Motor neuron (in vitro differentiated cells): ENCODE measurements around the gene KDELR3. TPM values are rescaled to one million over a fixed set of nuclear protein-coding genes. Genes with fewer than 3 reads are reported as not detected.

ENCODE experiments used
- ATAC-seq, 8 experiments: fragments of 200-7000 bp; cut with Tn5 transposase; replicated peaks in 6 of 8; 2 replicates each; pipeline ENCODE4 v1.8.0; 2021; ENCODE audit warnings: mild to moderate bottlenecking in 8 of 8, moderate library complexity in 8 of 8
- H3K27ac ChIP-seq, 2 donors: fragments of 250-450 bp; sonication (Bioruptor Pico); 2 replicates each; pipeline ENCODE4 v1.9.0; 2021; ENCODE audit warnings: antibody characterized with exemption in 2 of 2, mild to moderate bottlenecking in 2 of 2, moderate library complexity in 1 of 2
- H3K4me1 ChIP-seq, 2 donors: fragments of 250-450 bp; sonication (Bioruptor Pico); replicated peaks in 1 of 2; 2 replicates each; pipeline ENCODE4 v1.6.1; 2021; ENCODE audit warnings: antibody characterized with exemption in 2 of 2, mild to moderate bottlenecking in 2 of 2, moderate library complexity in 1 of 2
- H3K4me3 ChIP-seq, 5 donors: fragments of 250-450 bp; sonication (Bioruptor Pico); 2 replicates each; pipeline ENCODE4 v1.9.0; 2021; ENCODE audit warnings: antibody characterized with exemption in 5 of 5, mild to moderate bottlenecking in 5 of 5, moderate library complexity in 4 of 5
- WGBS, 10 experiments: fragments of 450-650 bp; shearing (Covaris generic); methylation state at CpG; one replicate each; pipeline ENCODE4 v1.0.0; 2022; 5-methylcytosine and 5-hydroxymethylcytosine counted together
- in situ Hi-C, 9 experiments: fragments of 400-800 bp; cut with MboI; loops; one replicate each; pipeline ENCODE4 v1.15.0; 2021; ENCODE audit warnings: low sequenced_read_pairs in 9 of 9, low pct_unique_long_range_greater_than_20kb in 2 of 9; ENCODE audit not compliant: unreplicated experiment in 9 of 9
- total RNA-seq, 8 experiments: library from RNA; unstranded; fragments of 300-600 nt; gene quantifications; 2 replicates each; pipeline versions ENCODE4 v1.2.3 to v1.2.4, GENCODE V29; 2022

Gene KDELR3
- total RNA-seq, 8 experiments from 2014 or later, result 2.4 to 34.6 (median 7.3) TPM

DNA sequence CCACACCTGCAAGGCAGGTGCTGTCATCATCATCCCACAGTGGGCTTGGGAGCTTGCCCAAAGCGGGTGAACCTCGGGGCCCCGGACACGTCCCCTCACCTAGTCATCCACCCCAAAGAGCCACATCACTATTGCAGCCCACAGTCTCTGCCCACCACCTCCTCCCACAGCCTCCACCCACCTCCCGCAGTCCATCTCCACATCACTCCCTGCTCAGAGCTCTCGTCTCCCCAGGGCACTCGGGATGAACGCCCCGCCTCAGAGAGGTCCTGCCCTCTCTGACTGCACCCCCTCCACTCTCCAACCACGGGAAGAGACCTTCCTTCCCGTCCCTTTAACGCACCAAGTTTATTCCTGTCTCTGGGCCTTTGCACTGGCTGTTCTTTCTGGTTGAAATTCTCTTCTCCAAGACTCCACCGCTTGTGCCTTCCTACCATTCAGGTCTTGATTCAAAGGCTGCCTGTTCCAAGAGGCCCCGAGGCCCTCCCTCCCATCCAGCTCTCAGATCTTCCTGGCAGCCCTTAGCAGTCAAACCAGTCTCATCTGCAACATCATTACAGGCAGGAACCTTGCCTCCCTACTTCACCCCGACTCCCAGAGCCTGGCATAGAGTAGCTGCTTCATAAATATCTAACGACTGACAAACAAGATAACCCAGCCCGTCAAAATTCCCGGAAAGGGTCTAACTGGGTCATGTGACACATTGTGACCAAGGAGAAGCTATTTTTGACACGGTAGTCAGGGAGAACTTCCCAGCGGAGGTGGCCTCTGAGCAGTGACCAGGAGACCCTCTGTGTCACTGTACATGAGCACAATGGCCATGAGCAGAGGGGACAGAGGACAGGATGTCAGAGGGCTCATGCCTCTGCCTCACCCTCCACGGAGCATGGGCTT lies 24.0 kb upstream of the KDELR3 start:
- 37 to 97% (median 60%) methylated on average over 1 to 8 of the region's 21 CpGs; no CpG with 5 or more reads in 3 of the 10 experiments for WGBS, 10 experiments
- ATAC-seq, result peak in 2 of 8 experiments; percentile 22 to 24
- in situ Hi-C loops, result no loop called here
- no peak overlapping the region for H3K27ac ChIP-seq
- H3K4me3 ChIP-seq, result no peak overlapping the region
- peaks cover 0 to 15% of the 10 kb centered on the region in 2 donors for H3K4me1 ChIP-seq

DNA sequence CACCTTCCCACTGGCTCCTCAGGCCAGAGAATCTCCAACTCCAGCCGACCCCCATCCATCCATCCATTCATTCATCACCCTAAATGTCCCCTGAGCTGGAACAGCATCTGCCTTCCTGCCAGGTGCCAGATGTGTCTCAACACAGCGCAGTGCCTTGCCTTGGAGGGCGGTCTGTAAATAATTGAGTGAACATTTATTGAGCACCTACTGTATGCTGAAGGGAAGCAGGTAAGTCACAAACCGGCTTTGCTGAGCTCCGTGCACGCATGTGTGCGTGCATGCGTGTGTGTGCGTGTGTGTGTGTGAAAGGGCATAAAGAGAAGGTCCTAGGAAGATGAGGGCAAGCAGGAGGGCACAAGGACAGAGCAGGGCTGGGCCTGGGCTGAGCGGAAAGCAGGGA lies 23.1 kb upstream of the KDELR3 start:
- Histone ChIP-seq H3K4me3 (no peak overlapping the region), H3K4me1 (peaks cover 3 to 21% of the 10 kb centered on the region in 2 donors), H3K27ac (no peak overlapping the region)
- ATAC-seq, result no peak
- in situ Hi-C loops, result no loop called here
- WGBS, 10 experiments, result 84 to 100% (median 89%) methylated on average over 1 to 8 of the region's 10 CpGs; no CpG with 5 or more reads in 4 of the 10 experiments

DNA sequence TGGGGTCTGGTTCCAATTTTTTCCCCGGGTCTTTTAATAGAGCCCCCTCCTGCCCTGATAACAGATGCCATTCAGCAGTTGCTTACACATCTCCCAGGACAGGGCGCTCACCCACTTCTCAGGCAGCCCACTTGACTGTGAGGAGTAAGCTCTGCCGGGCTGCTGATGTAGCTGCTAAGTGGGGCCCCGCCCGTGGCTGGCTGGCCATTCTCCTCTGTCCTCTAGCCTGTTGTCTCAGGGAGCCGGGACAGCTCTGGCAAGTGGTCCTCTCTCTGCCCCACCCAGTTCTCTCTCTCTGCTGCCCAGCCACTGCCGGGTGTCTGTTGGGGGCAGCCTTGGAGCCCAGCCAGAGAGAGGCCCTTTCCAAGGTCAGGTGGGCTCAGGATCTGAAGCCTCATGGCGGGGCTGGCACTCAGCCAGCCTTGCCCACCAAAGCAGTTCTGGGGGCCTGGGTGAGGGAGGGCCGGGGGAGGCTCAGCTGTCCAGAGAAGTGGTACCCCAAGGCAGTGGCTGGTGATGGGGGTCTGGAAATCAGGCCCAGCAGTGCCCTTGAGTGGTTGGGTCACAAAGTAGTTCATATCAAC lies 21.8 kb upstream of the KDELR3 start:
- H3K4me1 ChIP-seq, result peaks cover 9 to 30% of the 10 kb centered on the region in 2 donors
- in situ Hi-C loops, result no loop called here
- no peak overlapping the region for H3K4me3 ChIP-seq
- no peak overlapping the region for H3K27ac ChIP-seq
- 0 to 100% (median 81%) methylated on average over 1 to 4 of the region's 9 CpGs; no CpG with 5 or more reads in 7 of the 10 experiments for WGBS, 10 experiments
- ATAC-seq, result peak in 4 of 8 experiments; percentile 41 to 63 (median 56)

DNA sequence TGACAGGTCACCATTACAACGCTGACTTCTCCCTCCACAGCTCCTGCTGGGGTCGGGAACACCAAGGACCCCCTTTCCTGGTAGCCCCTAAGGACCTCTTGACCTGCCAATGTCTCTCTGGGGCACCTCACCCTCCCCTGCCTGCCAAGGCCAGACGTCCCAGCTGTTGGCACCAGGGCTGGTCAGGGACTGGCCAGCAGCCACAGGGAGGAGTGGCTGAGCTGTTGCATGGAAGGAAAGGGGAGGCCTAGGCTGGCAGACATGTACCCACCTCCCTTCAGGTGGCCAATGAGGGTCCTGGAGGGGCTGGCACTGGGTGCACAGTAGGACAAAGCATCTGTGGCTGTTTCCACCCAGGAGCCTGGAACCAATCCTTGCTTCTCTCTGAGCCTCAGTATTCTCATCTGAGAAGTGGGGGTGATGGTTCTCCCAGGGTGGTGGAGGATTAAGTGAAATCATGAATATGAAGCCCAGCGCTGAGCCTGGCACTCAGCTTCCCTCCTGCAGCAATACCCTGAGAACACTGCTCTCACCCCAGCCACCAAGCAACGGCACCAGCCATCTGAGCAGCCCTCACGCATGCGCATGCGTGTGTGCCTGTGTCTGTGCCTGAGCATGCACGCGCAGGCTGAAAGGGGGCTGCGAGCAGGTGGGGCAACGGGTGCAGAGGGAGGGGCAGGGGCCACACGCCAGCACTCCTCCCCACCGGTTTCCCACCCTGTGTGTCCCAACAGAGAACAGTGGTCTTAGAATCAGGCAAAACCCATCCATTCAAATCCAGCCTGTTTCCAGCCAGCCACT lies 18.8 kb upstream of the KDELR3 start:
- WGBS, 10 experiments, result 70 to 100% (median 85%) methylated on average over 1 to 8 of the region's 14 CpGs; no CpG with 5 or more reads in 5 of the 10 experiments
- ATAC-seq, result no peak
- in situ Hi-C loops, result no loop called here
- Histone ChIP-seq H3K4me1 (peaks cover 15 to 50% of the 10 kb centered on the region in 2 donors), H3K4me3 (no peak overlapping the region), H3K27ac (no peak overlapping the region)

DNA sequence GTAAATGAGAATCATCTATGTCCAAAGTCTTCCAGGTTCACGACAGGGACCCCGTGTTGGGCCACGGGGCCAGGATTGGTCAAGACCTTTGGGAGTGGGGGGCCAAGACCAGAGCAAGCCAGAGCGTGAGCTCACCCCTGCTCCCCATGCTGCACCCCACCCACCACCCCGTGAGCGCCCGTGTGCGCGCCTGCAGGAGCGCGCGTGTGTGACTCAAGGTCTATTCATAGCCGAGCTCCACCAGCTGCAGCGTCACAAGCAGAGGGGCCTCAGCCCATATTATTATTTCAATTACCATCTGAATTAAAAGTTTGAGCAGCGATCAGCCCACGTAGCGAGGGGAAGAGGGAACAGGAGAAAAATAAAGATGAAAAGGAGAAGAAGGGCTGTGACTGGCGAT lies 18.1 kb upstream of the KDELR3 start:
- peak in 6 of 8 experiments; percentile 36 to 63 (median 57) for ATAC-seq
- WGBS, 10 experiments, result 0 to 70% (median 40%) methylated on average over 1 to 14 of the region's 18 CpGs; no CpG with 5 or more reads in 3 of the 10 experiments
- in situ Hi-C loops, result no loop called here
- peaks cover 15 to 48% of the 10 kb centered on the region in 2 donors for H3K4me1 ChIP-seq
- H3K27ac ChIP-seq, result no peak overlapping the region
- no peak overlapping the region for H3K4me3 ChIP-seq

DNA sequence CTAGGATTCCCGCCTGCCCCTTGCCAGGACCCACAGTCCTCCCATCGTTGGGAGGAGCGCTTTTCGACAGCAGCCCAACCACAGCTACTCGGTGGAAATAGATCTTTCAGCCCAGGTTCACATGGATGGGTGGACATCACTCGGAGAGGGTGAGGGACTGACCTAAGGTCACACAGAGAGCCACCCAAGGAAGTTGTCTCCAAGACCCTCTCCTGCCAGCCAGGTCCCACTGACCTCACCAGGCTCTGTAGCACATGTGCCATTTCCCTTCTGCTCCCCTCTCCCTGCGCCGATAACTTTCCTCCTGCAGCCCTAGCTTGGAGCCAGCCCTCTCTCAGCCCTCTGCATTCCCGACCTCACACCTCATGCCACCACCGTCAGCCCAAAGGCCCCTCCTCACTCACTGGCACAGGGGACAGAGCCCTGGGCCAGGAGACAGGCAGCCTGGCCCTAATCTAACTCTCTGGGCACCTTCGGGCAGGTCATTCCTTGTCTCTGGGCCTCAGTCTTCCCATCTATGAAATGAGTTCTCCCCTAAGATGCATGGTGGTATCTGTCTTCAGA lies 17.6 kb upstream of the KDELR3 start:
- no peak overlapping the region for H3K4me3 ChIP-seq
- no peak overlapping the region for H3K27ac ChIP-seq
- peak in 1 of 8 experiments; percentile 0 for ATAC-seq
- WGBS, 10 experiments, result 32 to 100% (median 45%) methylated on average over 1 to 7 of the region's 11 CpGs; no CpG with 5 or more reads in 3 of the 10 experiments
- H3K4me1 ChIP-seq, result peaks cover 15 to 48% of the 10 kb centered on the region in 2 donors
- in situ Hi-C loops, result no loop called here

DNA sequence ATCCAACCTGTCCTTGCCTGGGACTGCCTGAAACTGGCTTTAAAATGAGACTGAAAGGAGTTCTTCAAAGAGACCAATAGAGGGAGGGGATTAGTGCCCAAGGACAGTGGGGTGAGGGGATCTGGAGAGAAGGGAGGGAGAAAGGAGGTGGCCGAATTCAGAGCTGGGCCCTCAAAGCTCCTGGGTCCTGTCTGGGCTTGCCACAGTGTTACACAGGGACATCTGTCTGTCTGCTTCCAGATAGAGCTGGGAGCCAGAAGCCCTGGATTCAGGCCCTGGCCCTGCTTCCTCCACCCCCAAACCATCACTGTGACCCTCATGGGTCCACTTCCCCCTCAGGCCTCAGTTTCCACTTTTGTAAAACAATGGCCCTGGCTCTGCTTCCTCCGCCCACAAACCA lies 16.5 kb upstream of the KDELR3 start:
- ATAC-seq, result no peak
- Histone ChIP-seq H3K27ac (no peak overlapping the region), H3K4me1 (peaks cover 19 to 47% of the 10 kb centered on the region in 2 donors), H3K4me3 (no peak overlapping the region)
- 67 to 100% (median 80%) methylated on average over 1 to 2 of the region's 2 CpGs; no CpG with 5 or more reads in 3 of the 10 experiments for WGBS, 10 experiments
- in situ Hi-C loops, result no loop called here

DNA sequence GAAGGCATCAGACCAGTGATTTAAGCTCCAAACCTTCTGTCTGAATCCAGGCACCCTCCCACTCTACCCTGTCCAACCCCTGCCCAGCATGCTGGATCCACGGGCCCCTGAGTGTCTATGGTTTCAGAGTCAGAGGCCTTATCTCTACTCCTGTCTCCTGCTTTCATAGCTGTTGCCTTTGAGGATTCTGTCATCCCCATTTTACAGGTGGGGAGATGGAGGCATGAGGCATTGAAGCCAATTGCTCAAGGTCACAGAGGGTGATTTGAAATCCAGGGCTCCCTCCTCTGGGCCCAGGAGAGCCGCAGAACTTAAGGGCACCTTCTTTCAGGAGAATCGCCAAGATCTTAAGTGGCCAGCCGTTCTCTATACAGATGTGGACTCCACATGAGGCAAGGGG lies 16.0 kb upstream of the KDELR3 start:
- in situ Hi-C loops, result no loop called here
- 17 to 83% (median 69%) methylated on average over 1 to 3 of the region's 4 CpGs; no CpG with 5 or more reads in 3 of the 10 experiments for WGBS, 10 experiments
- Histone ChIP-seq H3K4me3 (no peak overlapping the region), H3K27ac (no peak overlapping the region), H3K4me1 (peaks cover 20 to 51% of the 10 kb centered on the region in 2 donors)
- no peak for ATAC-seq

DNA sequence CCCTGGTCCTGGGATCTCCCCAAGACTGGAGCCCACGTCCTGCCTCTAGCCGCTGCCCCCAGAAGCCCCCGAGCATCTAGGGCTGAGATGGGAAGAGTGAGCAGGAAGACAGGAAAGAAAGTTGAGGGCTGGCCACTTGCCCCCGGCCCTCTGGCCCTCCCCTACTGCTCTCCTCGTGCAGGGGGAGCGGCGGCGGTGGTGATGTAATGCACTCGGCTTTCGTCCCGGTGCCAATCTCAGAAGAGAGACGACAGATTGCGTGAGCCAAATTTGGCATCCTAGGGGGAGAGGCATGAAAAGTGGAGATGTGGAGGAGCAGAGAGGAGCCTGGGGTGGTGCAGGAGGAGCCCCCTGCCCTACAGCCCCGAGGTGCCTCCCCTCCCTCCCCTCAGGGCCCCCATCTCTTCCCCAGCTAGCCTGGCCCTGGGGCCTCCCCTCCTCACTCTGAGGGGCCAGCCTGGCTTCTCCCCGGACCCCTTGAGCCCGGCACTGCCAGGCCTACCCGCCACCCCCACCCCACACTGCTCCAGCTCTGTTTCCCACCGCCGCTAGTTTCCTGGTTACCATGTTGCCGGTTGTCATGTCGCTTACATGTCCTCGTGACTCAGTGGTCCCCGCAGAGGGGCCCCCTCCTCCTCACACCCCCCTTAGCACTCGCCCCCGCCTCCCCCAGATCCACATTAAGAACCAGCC lies 15.4 kb upstream of the KDELR3 start:
- in situ Hi-C loops, result no loop called here
- WGBS, 10 experiments, result 35 to 100% methylated on average over 3 to 4 of the region's 25 CpGs; no CpG with 5 or more reads in 8 of the 10 experiments
- ATAC-seq, result peak in 2 of 8 experiments; percentile 8 to 32
- no peak overlapping the region for H3K4me3 ChIP-seq
- H3K27ac ChIP-seq, result no peak overlapping the region
- H3K4me1 ChIP-seq, result peaks cover 26 to 58% of the 10 kb centered on the region in 2 donors

DNA sequence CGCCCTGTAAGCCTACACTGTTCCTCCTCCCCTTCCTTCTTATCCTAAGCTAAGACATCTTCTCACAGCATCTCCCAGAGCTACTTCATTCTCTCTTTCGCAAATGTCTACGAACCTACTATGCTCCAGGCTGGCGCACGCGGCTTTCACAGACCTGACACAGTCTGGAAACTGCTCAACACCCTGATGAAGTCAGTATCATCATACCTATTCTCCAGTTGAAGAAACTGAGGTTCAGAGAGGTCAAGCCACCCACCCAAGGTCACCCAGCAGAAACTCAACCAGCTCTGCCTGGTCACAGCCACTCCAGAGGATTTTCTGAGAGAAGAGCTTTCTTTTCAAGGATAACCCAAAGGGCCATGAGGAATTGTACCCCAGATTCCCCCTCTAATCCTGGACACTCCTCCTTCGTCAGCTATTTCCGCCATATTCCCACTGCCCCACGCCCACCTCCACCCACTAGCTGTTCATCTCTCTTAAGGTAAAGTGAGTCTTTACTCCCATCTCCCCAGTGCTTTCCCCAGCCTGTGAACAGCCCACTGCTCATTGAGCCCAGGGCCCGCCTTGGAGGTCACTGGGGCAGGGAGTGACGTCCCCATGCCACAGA lies 14.7 kb upstream of the KDELR3 start:
- no peak overlapping the region for H3K4me3 ChIP-seq
- H3K4me1 ChIP-seq, result peaks cover 29 to 62% of the 10 kb centered on the region in 2 donors
- ATAC-seq, result no peak
- 65 to 100% (median 80%) methylated on average over 1 to 4 of the region's 11 CpGs; no CpG with 5 or more reads in 3 of the 10 experiments for WGBS, 10 experiments
- H3K27ac ChIP-seq, result no peak overlapping the region
- in situ Hi-C loops, result no loop called here

DNA sequence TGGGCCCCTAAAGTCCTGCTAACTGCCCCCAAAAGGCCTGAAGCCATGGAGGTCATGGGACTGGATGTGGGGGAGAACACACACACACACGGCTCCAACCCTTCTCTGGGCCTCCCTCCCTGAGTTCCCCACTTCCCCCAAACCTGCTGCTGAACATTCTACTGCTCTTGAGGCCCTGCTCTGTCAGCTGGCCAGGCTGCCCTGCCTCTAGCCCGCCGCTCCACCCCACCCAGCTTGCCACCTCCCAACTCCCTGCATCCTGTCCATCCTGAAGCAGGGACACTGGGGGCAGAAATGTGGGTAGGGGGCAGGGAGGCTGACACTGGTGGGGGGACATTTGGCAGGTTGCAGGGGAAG lies 13.9 kb upstream of the KDELR3 start:
- ATAC-seq, result peak in 1 of 8 experiments; percentile 2
- Histone ChIP-seq H3K4me3 (peak overlapping the region in 3 of 5 donors; percentile 56 to 80 (median 66)), H3K27ac (no peak overlapping the region), H3K4me1 (peaks cover 29 to 62% of the 10 kb centered on the region in 2 donors)
- in situ Hi-C loops, result no loop called here
- 20% methylated on average over 1 of the region's 3 CpGs; no CpG with 5 or more reads in 9 of the 10 experiments for WGBS, 10 experiments
